22Rv1 (cell line): Measurements from ENCODE around the gene TLE1.

Source experiments
- CTCF ChIP-seq: fragments of 450-650 bp; IDR thresholded peaks from 2 replicates; pipeline ENCODE4 v1.5.1; 2017; ENCODE audit warnings: mild to moderate bottlenecking
- ZFX ChIP-seq: fragments of 450-650 bp; IDR thresholded peaks from 2 replicates; pipeline ENCODE4 v1.6.1; 2017; ENCODE audit warnings: antibody characterized with exemption, borderline replicate concordance

GRCh38 chr9:81535542-81536241, 153.7 kb downstream of the TLE1 start:
- no peak for TF ChIP-seq CTCF
- no peak for TF ChIP-seq ZFX
